Nephron progenitor cell (in vitro differentiated cells): Measurements from ENCODE around the gene CD209.

Experiments used
- DNase-seq: peaks from one replicate; pipeline ENCODE4 v3.0.0; 2021
- H3K27ac Mint-ChIP-seq: 2 replicates; pipeline ENCODE4 v1.8.0; 2021; ENCODE audit warnings: mild to moderate bottlenecking, moderate library complexity, mixed read lengths
- H3K27me3 Mint-ChIP-seq: 2 replicates; pipeline ENCODE4 v1.8.0; 2021; ENCODE audit warnings: mild to moderate bottlenecking, low read depth, mixed read lengths; ENCODE audit not compliant: poor library complexity
- H3K36me3 Mint-ChIP-seq: 2 replicates; pipeline ENCODE4 v1.8.0; 2021; ENCODE audit warnings: low read depth, mixed read lengths
- H3K4me1 Mint-ChIP-seq: 2 replicates; pipeline ENCODE4 v1.8.0; 2021; ENCODE audit warnings: mixed read lengths
- H3K4me3 Mint-ChIP-seq: 2 replicates; pipeline ENCODE4 v1.8.0; 2021; ENCODE audit warnings: mild to moderate bottlenecking, moderate library complexity, mixed read lengths
- H3K9me3 Mint-ChIP-seq: 2 replicates; pipeline ENCODE4 v1.8.0; 2021; ENCODE audit warnings: mild to moderate bottlenecking, moderate library complexity, mixed read lengths
- TF ChIP-seq, protein P1 (sequence below): fragments of 200-600 bp; sonication (generic); IDR thresholded peaks from 2 replicates; pipeline ENCODE4 v1.5.0; 2021; ENCODE audit warnings: antibody characterized with exemption

CD209 gene

DNA sequence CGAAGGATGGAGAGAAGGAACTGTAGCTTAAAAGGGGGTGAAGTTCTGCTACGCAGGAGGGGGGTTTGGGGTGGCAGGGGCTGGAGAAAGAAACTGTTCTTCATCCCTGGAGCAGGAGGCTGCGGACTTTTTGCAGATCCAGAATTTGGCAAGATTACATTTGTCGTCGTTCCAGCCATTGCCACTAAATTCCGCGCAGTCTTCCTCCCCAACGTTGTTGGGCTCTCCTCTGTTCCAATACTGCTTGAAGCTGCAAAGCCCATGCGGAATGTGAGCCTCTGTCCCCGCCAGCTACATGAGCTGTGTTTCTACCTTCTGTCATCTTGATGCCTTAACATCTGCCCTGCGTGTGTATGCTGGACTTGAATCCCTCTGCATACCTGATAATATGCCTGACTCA, 4.3 kb downstream of the CD209 start:
- H3K9me3 Mint-ChIP-seq = peaks cover 2% of the 10 kb centered on the region
- TF ChIP-seq, protein P1, sequence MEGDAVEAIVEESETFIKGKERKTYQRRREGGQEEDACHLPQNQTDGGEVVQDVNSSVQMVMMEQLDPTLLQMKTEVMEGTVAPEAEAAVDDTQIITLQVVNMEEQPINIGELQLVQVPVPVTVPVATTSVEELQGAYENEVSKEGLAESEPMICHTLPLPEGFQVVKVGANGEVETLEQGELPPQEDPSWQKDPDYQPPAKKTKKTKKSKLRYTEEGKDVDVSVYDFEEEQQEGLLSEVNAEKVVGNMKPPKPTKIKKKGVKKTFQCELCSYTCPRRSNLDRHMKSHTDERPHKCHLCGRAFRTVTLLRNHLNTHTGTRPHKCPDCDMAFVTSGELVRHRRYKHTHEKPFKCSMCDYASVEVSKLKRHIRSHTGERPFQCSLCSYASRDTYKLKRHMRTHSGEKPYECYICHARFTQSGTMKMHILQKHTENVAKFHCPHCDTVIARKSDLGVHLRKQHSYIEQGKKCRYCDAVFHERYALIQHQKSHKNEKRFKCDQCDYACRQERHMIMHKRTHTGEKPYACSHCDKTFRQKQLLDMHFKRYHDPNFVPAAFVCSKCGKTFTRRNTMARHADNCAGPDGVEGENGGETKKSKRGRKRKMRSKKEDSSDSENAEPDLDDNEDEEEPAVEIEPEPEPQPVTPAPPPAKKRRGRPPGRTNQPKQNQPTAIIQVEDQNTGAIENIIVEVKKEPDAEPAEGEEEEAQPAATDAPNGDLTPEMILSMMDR = no peak

GRCh38 chr19:7742575-7742974, 4.8 kb downstream of the CD209 start:
- H3K4me1 Mint-ChIP-seq = peaks cover 6% of the 10 kb centered on the region
- H3K9me3 Mint-ChIP-seq = no peaks in the 10 kb centered on the region
- no peak overlapping the region for H3K27ac Mint-ChIP-seq
- DNase-seq = no peak
- H3K36me3 Mint-ChIP-seq = no peaks in the 10 kb centered on the region
- TF ChIP-seq, protein P1 = no peak
- no peak overlapping the region for H3K4me3 Mint-ChIP-seq
- peaks cover 66% of the 10 kb centered on the region for H3K27me3 Mint-ChIP-seq

More for the DNA sequence above, 4.3 kb downstream of the CD209 start:
- peaks cover 65% of the 10 kb centered on the region for H3K27me3 Mint-ChIP-seq
- no peak overlapping the region for H3K4me3 Mint-ChIP-seq
- H3K4me1 Mint-ChIP-seq = peaks cover 8% of the 10 kb centered on the region
- no peak overlapping the region for H3K27ac Mint-ChIP-seq
- no peaks in the 10 kb centered on the region for H3K36me3 Mint-ChIP-seq
- no peak for DNase-seq

- DNase-seq = no peak
- peaks cover 74% of the 10 kb centered on the region for H3K27me3 Mint-ChIP-seq
- H3K9me3 Mint-ChIP-seq = no peaks in the 10 kb centered on the region
- no peak overlapping the region for H3K27ac Mint-ChIP-seq
- TF ChIP-seq, protein P1 = no peak
- no peak overlapping the region for H3K4me3 Mint-ChIP-seq
- H3K4me1 Mint-ChIP-seq = no peaks in the 10 kb centered on the region
- H3K36me3 Mint-ChIP-seq = no peaks in the 10 kb centered on the region
Observed at GRCh38 chr19:7740682-7741054, 6.7 kb downstream of the CD209 start.

- DNase-seq = no peak
- Mint-ChIP-seq H3K36me3 (no peaks in the 10 kb centered on the region), H3K27me3 (peaks cover 80% of the 10 kb centered on the region), H3K27ac (no peak overlapping the region), H3K9me3 (no peaks in the 10 kb centered on the region), H3K4me3 (no peak overlapping the region), H3K4me1 (no peaks in the 10 kb centered on the region)
- TF ChIP-seq, protein P1 = no peak
Observed at GRCh38 chr19:7739801-7740681, 7.3 kb downstream of the CD209 start.

- TF ChIP-seq, protein P1 = no peak
- no peak overlapping the region for H3K4me3 Mint-ChIP-seq
- no peaks in the 10 kb centered on the region for H3K4me1 Mint-ChIP-seq
- H3K27ac Mint-ChIP-seq = no peak overlapping the region
- no peaks in the 10 kb centered on the region for H3K36me3 Mint-ChIP-seq
- H3K27me3 Mint-ChIP-seq = peaks cover 82% of the 10 kb centered on the region
- no peak for DNase-seq
- H3K9me3 Mint-ChIP-seq = no peaks in the 10 kb centered on the region
Observed at GRCh38 chr19:7739211-7739755, 8.1 kb downstream of the CD209 start.

DNA sequence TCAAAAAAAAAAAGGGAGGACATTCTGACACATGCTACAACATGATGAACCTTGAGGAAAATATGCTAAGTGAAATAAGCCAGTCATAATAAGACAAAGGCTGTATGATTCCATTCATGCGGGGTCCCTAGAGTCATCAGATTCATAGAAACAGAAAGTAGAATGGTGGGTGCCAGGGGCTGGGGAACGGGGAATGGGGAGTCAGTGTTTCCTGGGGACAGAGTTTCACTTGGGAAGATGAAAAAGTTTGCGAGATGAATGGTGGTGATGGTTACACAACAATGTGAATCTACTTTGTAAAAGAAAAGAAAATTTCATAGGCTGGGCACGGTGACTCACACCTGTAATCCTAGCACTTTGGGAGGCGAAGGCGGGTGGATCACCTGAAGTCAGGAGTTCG, 9.3 kb downstream of the CD209 start:
- Mint-ChIP-seq H3K27ac (no peak overlapping the region), H3K9me3 (no peaks in the 10 kb centered on the region), H3K4me3 (no peak overlapping the region), H3K36me3 (no peaks in the 10 kb centered on the region), H3K4me1 (no peaks in the 10 kb centered on the region), H3K27me3 (peaks cover 86% of the 10 kb centered on the region)
- DNase-seq = no peak
- TF ChIP-seq, protein P1 = no peak
